ENCODE data around the gene HNRNPM. TPM values are rescaled to one million over a fixed set of nuclear protein-coding genes. Genes with fewer than 3 reads are reported as not detected.

Gene HNRNPM
- total and polyA plus RNA-seq, 9 donors: 88.2 to 285 (median 180) TPM

DNA sequence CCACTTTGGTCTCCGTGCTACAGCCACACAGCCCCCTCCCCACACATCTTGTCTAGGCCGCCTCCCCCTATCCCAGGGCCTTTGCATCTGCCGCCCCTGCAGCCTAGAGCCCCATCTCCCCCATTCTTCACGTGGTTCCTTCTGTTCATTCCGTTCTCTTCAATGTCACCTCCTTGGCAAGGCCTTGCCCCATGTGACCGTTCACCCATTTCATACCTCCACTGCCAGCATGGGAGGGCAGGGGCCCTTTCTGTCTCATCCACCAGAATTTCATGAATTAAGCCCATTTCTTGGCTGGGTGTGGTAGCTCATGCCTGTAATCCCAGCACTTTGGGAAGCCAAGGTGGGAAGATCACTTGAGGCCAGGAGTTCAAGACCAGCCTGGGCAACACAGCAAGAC is 15.7 kb upstream of the HNRNPM start:
- H3K36me3 ChIP-seq: no peaks in the 10 kb centered on the region

DNA sequence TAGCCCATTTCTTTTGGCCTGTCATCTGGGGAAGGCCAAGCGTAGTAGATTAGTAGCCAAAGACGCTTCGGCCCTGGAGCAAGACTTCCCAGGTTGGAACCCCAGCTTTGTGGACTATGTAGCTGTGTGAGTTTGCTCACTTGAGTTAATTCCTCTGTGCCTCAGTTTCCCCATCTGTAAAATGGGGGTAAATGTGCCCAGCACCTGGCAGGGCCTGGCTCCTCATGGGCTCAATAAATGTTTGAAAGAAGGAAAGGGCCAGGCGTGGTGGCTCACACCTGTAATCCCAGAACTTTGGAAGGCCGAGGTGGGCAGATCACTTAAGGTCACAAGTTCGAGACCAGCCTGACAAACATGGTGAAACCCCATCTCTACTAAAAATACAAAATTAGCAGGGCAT is 14.9 kb upstream of the HNRNPM start:
- intact Hi-C loops (cut with DNase I): loop anchor here in 1 of 4 donors (10.0 kb wide), 1 partner anchor 65 kb away; no protein-coding TSS in a partner anchor
- Histone ChIP-seq H3K27ac (no peak overlapping the region), H3K27me3 (no peaks in the 10 kb centered on the region), H3K9me3 (no peaks in the 10 kb centered on the region), H3K4me3 (no peak overlapping the region), H3K36me3 (no peaks in the 10 kb centered on the region), H3K4me1 (ENCODE audit: insufficient read depth) (no peaks in the 10 kb centered on the region)
- TF ChIP-seq EP300 (IDR thresholded peaks at IDR 0.05) (no peak), POLR2A (IDR thresholded peaks at IDR 0.05) (no peak)
- TF ChIP-seq, protein P1, sequence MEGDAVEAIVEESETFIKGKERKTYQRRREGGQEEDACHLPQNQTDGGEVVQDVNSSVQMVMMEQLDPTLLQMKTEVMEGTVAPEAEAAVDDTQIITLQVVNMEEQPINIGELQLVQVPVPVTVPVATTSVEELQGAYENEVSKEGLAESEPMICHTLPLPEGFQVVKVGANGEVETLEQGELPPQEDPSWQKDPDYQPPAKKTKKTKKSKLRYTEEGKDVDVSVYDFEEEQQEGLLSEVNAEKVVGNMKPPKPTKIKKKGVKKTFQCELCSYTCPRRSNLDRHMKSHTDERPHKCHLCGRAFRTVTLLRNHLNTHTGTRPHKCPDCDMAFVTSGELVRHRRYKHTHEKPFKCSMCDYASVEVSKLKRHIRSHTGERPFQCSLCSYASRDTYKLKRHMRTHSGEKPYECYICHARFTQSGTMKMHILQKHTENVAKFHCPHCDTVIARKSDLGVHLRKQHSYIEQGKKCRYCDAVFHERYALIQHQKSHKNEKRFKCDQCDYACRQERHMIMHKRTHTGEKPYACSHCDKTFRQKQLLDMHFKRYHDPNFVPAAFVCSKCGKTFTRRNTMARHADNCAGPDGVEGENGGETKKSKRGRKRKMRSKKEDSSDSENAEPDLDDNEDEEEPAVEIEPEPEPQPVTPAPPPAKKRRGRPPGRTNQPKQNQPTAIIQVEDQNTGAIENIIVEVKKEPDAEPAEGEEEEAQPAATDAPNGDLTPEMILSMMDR (IDR thresholded peaks at IDR 0.05): no peak
- WGBS, 3 donors: 95 to 97% (median 95%) methylated on average over 6 of the region's 6 CpGs
- no peak for DNase-seq

More for the DNA sequence above, 15.7 kb upstream of the HNRNPM start:
- no peaks in the 10 kb centered on the region for H3K27me3 ChIP-seq
- WGBS, 3 donors: 88 to 91% (median 91%) methylated on average over 6 of the region's 6 CpGs
- TF ChIP-seq POLR2A (IDR thresholded peaks at IDR 0.05) (no peak), EP300 (IDR thresholded peaks at IDR 0.05) (no peak)
- TF ChIP-seq, protein P1 (IDR thresholded peaks at IDR 0.05): no peak
- H3K27ac ChIP-seq: no peak overlapping the region
- H3K9me3 ChIP-seq: no peaks in the 10 kb centered on the region
- H3K4me3 ChIP-seq: no peak overlapping the region
- intact Hi-C loops (cut with DNase I): loop anchor here in 1 of 4 donors (10.0 kb wide), 1 partner anchor 66 kb away; no protein-coding TSS in a partner anchor
- DNase-seq: no peak
- no peaks in the 10 kb centered on the region for H3K4me1 ChIP-seq (ENCODE audit: insufficient read depth)

DNA sequence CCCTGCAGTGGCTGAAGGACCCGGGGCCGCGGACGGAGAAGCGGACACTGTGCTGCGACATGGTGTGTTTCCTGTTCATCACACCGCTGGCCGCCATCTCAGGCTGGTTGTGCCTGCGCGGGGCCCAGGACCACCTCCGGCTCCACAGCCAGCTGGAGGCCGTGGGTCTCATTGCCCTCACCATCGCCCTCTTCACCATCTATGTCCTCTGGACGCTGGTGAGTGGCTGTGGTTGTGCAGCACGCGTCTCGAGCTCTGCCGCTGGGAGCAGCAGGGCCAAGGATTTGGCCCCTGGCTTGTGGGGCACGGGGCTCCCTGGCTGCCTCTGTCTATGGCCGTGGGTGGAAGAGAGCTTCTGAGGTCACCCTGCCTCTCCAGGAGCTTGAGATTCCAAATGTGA is 14.1 kb upstream of the HNRNPM start:
- H3K27ac ChIP-seq: no peak overlapping the region
- intact Hi-C loops (cut with DNase I): no loop called here
- 87 to 90% (median 88%) methylated on average over 20 of the region's 20 CpGs for WGBS, 3 donors

DNA sequence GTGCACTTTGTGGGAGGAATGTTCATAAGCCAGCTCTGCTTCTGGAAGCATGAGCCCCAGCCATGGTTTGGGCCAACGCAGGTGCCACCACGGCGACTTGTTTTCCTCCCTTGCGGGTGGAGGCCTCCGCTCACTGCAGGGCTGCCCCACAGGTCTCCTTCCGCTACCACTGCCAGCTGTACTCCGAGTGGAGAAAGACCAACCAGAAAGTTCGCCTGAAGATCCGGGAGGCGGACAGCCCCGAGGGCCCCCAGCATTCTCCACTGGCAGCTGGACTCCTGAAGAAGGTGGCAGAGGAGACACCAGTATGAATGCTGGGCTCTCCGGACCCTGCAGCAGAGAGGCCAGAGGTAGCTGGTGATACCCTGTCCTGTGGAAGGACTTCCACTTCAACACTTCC is 6.5 kb upstream of the HNRNPM start:
- Histone ChIP-seq H3K4me1 (ENCODE audit: insufficient read depth) (no peaks in the 10 kb centered on the region), H3K27me3 (no peaks in the 10 kb centered on the region), H3K9me3 (no peaks in the 10 kb centered on the region), H3K4me3 (no peak overlapping the region), H3K27ac (no peak overlapping the region), H3K36me3 (no peaks in the 10 kb centered on the region)
- WGBS, 3 donors: 94 to 96% (median 94%) methylated on average over 12 of the region's 12 CpGs
- TF ChIP-seq EP300 (IDR thresholded peaks at IDR 0.05) (no peak), POLR2A (IDR thresholded peaks at IDR 0.05) (no peak)
- TF ChIP-seq, protein P1 (IDR thresholded peaks at IDR 0.05): no peak
- intact Hi-C loops (cut with DNase I): no loop called here
- peak in 1 of 5 donors; percentile 27 for DNase-seq

More for the DNA sequence above, 14.1 kb upstream of the HNRNPM start:
- Histone ChIP-seq H3K36me3 (no peaks in the 10 kb centered on the region), H3K4me1 (ENCODE audit: insufficient read depth) (no peaks in the 10 kb centered on the region), H3K9me3 (no peaks in the 10 kb centered on the region), H3K27me3 (no peaks in the 10 kb centered on the region), H3K4me3 (no peak overlapping the region)
- no peak for DNase-seq
- TF ChIP-seq EP300 (IDR thresholded peaks at IDR 0.05) (no peak), POLR2A (IDR thresholded peaks at IDR 0.05) (no peak)
- TF ChIP-seq, protein P1 (IDR thresholded peaks at IDR 0.05): no peak

Data from ovary (tissue), 9 donors.